Mucosa of descending colon (tissue), 3 donors: Measurements from ENCODE around the gene ETV6. TPM values are rescaled to one million over a fixed set of nuclear protein-coding genes. Genes with fewer than 3 reads are reported as not detected.

Experiments
- ATAC-seq: fragments of 200-7000 bp; cut with Tn5 transposase; one replicate; pipeline ENCODE4 v1.9.1; 2020; ENCODE audit warnings: mild to moderate bottlenecking, moderate library complexity
- DNase-seq, 3 donors: peaks; one replicate each; pipeline ENCODE4 v3.0.0-alpha.2; 2020
- H3K36me3 ChIP-seq: fragments of 200-600 bp; one replicate; pipeline ENCODE4 v1.8.0; 2021; ENCODE audit warnings: low read depth, mild to moderate bottlenecking
- H3K4me1 ChIP-seq: fragments of 200-600 bp; one replicate; pipeline ENCODE4 v1.8.0; 2021; ENCODE audit warnings: low read depth, mild to moderate bottlenecking
- H3K4me3 ChIP-seq: fragments of 200-600 bp; one replicate; pipeline ENCODE4 v1.8.0; 2021; ENCODE audit warnings: mild to moderate bottlenecking
- H3K9me3 ChIP-seq: fragments of 200-600 bp; one replicate; pipeline ENCODE4 v1.8.0; 2021; ENCODE audit warnings: mild to moderate bottlenecking
- intact Hi-C, 2 donors: fragments of 100-400 bp; cut with DNase I in 1 of 2; cut with micrococcal nuclease in 1 of 2; formaldehyde crosslinking; loops; one replicate each; pipeline versions ENCODE4 v1.11.0 to v1.11.1; 2022; cut with DNase I, micrococcal nuclease
- total RNA-seq, 3 donors: library from RNA; stranded (reverse); fragmentation: NEBNext Ultra II Directional in 2 of 3; extraction: Animal tissue kit (Norgen Biotek cat#: 25700) in 2 of 3; gene quantifications; one replicate each; pipeline versions ENCODE4 v1.2.1 to v1.2.4, GENCODE V29; 2021 to 2023
- TF ChIP-seq, protein P1 (sequence below): fragments of 200-600 bp; IDR thresholded peaks from one replicate; pipeline ENCODE4 v1.8.0; 2022; ENCODE audit warnings: antibody characterized with exemption, mild to moderate bottlenecking
- donor health status: DM: no; HTN: no; CAD: no; lungs with moderate emphysema.
- donor health status: DM: no; HTN: no; CAD: no.
- donor health status: DM: no; HTN: yes; CAD: no.

ETV6 gene
- total RNA-seq, 3 donors from 2014 or later: 60.9 to 74.3 (median 72.8) TPM

DNA sequence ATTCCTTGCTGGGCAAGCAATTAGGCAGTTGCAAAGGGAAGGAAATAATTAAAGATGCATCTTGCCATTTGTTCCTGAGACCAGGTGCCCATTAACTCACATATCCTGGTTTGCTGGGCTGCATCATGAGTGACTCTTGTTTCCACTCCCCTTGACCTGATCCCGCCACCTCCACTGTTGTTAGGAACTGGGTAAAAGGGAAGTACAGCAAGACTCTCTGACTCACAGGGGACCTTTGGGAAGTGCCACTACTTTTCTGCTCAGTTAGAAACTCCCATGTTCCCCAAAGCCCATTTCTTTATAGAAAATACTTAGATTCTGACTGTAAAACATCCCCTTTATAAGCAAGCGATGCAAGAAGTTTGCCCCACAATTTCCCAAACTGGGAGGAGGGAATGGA is 235.2 kb downstream of the ETV6 start:
- intact Hi-C loops: no loop called here
- Histone ChIP-seq H3K4me1 (peaks cover 26% of the 10 kb centered on the region), H3K4me3 (no peak overlapping the region), H3K9me3 (no peaks in the 10 kb centered on the region), H3K36me3 (no peaks in the 10 kb centered on the region)
- DNase-seq (no peak), ATAC-seq (peak; percentile 42)
- TF ChIP-seq, protein P1, sequence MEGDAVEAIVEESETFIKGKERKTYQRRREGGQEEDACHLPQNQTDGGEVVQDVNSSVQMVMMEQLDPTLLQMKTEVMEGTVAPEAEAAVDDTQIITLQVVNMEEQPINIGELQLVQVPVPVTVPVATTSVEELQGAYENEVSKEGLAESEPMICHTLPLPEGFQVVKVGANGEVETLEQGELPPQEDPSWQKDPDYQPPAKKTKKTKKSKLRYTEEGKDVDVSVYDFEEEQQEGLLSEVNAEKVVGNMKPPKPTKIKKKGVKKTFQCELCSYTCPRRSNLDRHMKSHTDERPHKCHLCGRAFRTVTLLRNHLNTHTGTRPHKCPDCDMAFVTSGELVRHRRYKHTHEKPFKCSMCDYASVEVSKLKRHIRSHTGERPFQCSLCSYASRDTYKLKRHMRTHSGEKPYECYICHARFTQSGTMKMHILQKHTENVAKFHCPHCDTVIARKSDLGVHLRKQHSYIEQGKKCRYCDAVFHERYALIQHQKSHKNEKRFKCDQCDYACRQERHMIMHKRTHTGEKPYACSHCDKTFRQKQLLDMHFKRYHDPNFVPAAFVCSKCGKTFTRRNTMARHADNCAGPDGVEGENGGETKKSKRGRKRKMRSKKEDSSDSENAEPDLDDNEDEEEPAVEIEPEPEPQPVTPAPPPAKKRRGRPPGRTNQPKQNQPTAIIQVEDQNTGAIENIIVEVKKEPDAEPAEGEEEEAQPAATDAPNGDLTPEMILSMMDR: no peak

DNA sequence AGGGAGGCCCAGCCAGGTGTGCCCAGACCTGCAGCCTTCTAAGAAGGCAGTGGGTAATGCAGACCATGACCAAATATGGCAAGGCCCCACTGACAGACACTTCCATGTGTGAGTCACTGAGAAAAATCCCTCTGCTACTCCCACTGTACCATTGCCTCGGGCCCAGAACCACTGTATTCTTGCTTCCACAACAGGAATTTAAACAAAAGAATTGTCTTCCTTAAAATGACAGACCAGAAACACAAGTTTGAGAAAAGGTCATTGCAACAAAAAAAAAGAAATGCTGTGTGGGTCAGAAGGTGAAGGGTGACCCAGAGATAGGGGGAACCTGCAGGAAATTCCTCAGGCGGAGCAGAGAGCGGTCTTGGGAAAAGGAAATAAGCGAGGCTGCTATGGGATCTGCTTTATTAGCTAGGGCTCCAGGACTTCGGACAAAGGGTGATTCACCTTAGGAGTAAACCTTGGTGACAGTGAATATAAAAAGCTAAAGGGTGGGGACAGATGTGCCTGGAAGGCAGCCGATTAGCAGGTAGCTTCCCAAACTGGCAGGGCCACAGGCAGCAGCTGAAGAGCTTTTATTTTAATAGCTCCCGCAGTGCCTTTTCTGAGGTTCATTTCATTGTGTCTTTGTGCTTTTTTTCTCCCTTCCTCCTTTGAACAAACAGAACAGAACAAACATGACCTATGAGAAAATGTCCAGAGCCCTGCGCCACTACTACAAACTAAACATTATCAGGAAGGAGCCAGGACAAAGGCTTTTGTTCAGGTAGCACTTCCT is 236.0 kb downstream of the ETV6 start:
- Histone ChIP-seq H3K36me3 (no peaks in the 10 kb centered on the region), H3K4me1 (peaks cover 26% of the 10 kb centered on the region), H3K9me3 (no peaks in the 10 kb centered on the region), H3K4me3 (no peak overlapping the region)
- DNase-seq (peak; percentile 54 to 73 (median 66)), ATAC-seq (peak; percentile 76)
- intact Hi-C loops: no loop called here
- TF ChIP-seq, protein P1: no peak

DNA sequence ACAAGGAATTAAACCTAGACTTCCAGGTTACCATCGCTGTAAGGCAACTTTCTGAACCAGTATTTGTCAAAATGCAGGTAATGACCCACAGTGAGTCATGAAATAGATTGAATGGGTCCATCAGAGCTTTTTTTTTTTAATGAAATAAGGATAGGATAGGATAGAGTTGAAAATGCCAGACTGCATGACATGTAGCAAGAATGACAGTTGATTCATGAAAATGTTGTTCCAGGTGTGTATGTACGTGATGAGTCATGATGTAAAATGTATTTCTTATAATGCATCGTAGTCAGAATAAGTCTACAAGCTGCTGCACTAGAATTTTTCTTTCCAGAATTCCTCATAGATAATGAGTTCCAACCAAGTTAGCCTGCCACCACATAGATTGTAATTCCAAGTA is 236.9 kb downstream of the ETV6 start:
- TF ChIP-seq, protein P1: no peak
- Histone ChIP-seq H3K4me3 (no peak overlapping the region), H3K36me3 (no peaks in the 10 kb centered on the region), H3K4me1 (peaks cover 26% of the 10 kb centered on the region), H3K9me3 (no peaks in the 10 kb centered on the region)
- intact Hi-C loops: no loop called here
- DNase-seq (no peak), ATAC-seq (no peak)

DNA sequence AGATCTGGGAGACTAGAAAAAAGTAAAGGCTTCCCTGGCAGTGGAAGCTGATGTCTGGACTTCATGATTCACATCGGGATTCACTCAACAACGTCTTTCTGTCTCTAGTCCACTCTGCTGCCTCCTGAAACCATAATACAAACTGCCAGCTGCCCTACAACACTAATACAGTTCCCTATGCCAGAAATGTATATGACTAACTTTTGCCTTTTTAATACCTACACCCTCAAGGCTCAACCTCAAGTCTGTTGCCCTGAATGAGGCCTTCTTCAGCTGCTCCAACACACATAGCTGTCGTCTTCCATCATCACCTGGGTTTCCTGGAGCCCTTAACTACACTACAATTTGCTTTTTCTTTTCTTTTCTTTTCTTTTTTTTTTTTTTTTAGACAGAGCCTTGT is 238.6 kb downstream of the ETV6 start:
- ATAC-seq (no peak), DNase-seq (no peak)
- intact Hi-C loops: no loop called here
- TF ChIP-seq, protein P1: no peak
- no peaks in the 10 kb centered on the region for H3K9me3 ChIP-seq
- no peak overlapping the region for H3K4me3 ChIP-seq
- H3K36me3 ChIP-seq: no peaks in the 10 kb centered on the region
- H3K4me1 ChIP-seq: peaks cover 26% of the 10 kb centered on the region

DNA sequence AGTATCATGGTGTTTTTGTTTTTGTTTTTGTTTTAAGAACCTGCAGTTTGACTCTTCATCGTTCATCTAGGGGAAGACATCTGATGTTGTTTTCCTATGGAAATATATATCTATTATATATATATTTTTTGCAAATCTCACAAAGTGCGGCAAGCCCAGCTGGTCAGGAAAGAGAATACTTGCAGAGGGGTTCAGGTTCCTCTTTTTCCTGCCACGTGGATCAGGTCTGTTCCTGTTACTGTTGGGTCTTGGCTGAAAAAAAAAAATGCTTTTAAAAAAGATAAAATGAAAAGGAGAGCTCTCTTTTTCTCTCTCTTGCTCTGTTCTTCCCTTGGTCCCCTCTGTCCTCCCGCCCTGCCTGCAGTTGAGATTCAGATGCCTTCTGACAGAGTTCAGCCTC is 241.9 kb downstream of the ETV6 start:
- TF ChIP-seq, protein P1: no peak
- no peaks in the 10 kb centered on the region for H3K36me3 ChIP-seq
- no peak overlapping the region for H3K4me3 ChIP-seq
- H3K4me1 ChIP-seq: no peaks in the 10 kb centered on the region
- no peaks in the 10 kb centered on the region for H3K9me3 ChIP-seq
- intact Hi-C loops: no loop called here
- ATAC-seq (no peak), DNase-seq (no peak)
